ENCODE data around the gene ARNT2. TPM values are rescaled to one million over a fixed set of nuclear protein-coding genes. Genes with fewer than 3 reads are reported as not detected.

ARNT2 gene
- total and polyA plus RNA-seq, 2 of the 13 experiments (the other 11 are each of a cell fraction or from before 2014, with no cell fraction given), result 0.69 to 1.7 TPM

DNA sequence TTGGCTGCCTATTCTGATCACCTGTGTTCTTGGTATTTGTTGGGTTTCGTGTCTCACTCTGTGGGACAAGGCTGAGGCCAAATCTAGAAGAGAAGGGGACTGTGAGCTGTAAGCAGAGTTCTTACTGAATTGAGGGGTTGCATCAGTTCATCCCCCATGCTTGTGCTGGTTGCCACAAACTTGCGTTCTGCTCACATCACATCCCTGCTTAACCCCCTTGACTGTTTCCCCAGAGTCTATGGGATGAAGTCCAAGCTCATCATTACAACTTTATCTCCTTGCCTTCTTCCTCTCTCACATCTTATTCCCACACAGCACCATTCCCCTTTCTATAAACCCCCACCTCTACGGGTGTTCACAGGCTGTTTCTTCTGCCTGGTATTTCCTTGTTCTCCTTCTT lies 147.2 kb downstream of the ARNT2 start:
- CTCF ChIA-PET (ENCODE audit: low intra/inter-chr PET ratio, low total read pairs), result no interaction called here
- DNase-seq (ENCODE audit: low spot score), result no peak
- 62% methylated on average over 3 of the region's 3 CpGs for WGBS (ENCODE audit: low lambda C conversion rate)

More for the DNA sequence above, 147.2 kb downstream of the ARNT2 start:
- no peaks in the 10 kb centered on the region; the same call in 1 of the 2 replicates for H3K4me1 ChIP-seq (ENCODE audit: insufficient read depth, low read length)
- in situ Hi-C loops (cut with HindIII; ENCODE audit: extremely low pct_ligation_motif_present, low pct_unique_long_range_greater_than_20kb) (no loop called here), intact Hi-C loops (cut with micrococcal nuclease; ENCODE audit: unreplicated experiment) (no loop called here)
- H3K36me3 ChIP-seq (replicated peaks in 1 of 2; ENCODE audit: control insufficient read depth in 1 of 2, insufficient read depth in 2 of 2, low read length in 2 of 2), result no peaks in the 10 kb centered on the region
- POLR2A ChIA-PET, result no interaction called here
- no peaks in the 10 kb centered on the region for H3K79me2 ChIP-seq (ENCODE audit: insufficient read depth, low read length)
- H3K9ac ChIP-seq (ENCODE audit: insufficient read depth, low read depth, low read length), result no peak overlapping the region
- no peaks in the 10 kb centered on the region for H3K27me3 ChIP-seq (ENCODE audit: control insufficient read depth in 1 of 2, insufficient read depth in 2 of 2, low read length in 2 of 2)
- H3K9me3 ChIP-seq (ENCODE audit: low read length), result no peaks in the 10 kb centered on the region
- ATAC-seq, result no peak
- H4K20me1 ChIP-seq (ENCODE audit: insufficient read depth, low read length), result no peaks in the 10 kb centered on the region
- TF ChIP-seq XBP1 (CRISPR knock-in tag; IDR thresholded peaks at IDR 0.05), result no peak
- TF ChIP-seq, protein P1, sequence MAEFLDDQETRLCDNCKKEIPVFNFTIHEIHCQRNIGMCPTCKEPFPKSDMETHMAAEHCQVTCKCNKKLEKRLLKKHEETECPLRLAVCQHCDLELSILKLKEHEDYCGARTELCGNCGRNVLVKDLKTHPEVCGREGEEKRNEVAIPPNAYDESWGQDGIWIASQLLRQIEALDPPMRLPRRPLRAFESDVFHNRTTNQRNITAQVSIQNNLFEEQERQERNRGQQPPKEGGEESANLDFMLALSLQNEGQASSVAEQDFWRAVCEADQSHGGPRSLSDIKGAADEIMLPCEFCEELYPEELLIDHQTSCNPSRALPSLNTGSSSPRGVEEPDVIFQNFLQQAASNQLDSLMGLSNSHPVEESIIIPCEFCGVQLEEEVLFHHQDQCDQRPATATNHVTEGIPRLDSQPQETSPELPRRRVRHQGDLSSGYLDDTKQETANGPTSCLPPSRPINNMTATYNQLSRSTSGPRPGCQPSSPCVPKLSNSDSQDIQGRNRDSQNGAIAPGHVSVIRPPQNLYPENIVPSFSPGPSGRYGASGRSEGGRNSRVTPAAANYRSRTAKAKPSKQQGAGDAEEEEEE (CRISPR knock-in tag; IDR thresholded peaks at IDR 0.05; ENCODE audit: borderline replicate concordance), result no peak
- no peak for TF ChIP-seq SPEN (CRISPR knock-in tag; IDR thresholded peaks at IDR 0.05; ENCODE audit: low read depth)
- TF ChIP-seq, protein P2, sequence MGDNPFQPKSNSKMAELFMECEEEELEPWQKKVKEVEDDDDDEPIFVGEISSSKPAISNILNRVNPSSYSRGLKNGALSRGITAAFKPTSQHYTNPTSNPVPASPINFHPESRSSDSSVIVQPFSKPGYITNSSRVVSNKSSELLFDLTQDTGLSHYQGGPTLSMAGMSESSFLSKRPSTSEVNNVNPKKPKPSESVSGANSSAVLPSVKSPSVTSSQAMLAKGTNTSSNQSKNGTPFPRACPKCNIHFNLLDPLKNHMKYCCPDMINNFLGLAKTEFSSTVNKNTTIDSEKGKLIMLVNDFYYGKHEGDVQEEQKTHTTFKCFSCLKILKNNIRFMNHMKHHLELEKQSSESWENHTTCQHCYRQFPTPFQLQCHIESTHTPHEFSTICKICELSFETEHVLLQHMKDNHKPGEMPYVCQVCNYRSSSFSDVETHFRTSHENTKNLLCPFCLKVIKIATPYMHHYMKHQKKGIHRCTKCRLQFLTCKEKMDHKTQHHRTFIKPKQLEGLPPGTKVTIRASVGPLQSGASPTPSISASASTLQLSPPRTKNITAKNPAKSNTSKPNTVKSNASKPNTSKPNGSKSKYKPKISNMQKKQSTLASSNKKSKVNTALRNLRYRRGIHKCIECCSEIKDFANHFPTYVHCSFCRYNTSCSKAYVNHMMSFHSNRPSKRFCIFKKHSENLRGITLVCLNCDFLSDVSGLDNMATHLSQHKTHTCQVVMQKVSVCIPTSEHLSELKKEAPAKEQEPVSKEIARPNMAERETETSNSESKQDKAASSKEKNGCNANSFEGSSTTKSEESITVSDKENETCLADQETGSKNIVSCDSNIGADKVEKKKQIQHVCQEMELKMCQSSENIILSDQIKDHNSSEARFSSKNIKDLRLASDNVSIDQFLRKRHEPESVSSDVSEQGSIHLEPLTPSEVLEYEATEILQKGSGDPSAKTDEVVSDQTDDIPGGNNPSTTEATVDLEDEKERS (CRISPR knock-in tag; IDR thresholded peaks at IDR 0.05), result no peak
- no peak for TF ChIP-seq ZNF343 (CRISPR knock-in tag; IDR thresholded peaks at IDR 0.05)
- TF ChIP-seq BCL6 (CRISPR knock-in tag; IDR thresholded peaks at IDR 0.05), result no peak
- TF ChIP-seq EP300 (IDR thresholded peaks at IDR 0.05; ENCODE audit: low read depth in 2 of 2, low read length in 2 of 2), result no peak
- TF ChIP-seq EP300 (CRISPR knock-in tag; IDR thresholded peaks at IDR 0.05; ENCODE audit: borderline replicate concordance), result no peak
- TF ChIP-seq PCBP1 (IDR thresholded peaks at IDR 0.05; ENCODE audit: borderline replicate concordance, low read depth, low read length), result no peak
- TF ChIP-seq, protein P3, sequence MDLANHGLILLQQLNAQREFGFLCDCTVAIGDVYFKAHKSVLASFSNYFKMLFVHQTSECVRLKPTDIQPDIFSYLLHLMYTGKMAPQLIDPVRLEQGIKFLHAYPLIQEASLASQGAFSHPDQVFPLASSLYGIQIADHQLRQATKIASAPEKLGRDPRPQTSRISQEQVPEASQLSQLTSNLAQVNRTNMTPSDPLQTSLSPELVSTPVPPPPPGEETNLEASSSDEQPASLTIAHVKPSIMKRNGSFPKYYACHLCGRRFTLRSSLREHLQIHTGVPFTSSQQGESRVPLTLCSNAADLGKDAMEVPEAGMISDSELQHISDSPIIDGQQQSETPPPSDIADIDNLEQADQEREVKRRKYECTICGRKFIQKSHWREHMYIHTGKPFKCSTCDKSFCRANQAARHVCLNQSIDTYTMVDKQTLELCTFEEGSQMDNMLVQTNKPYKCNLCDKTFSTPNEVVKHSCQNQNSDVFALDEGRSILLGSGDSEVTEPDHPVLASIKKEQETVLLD (CRISPR knock-in tag; IDR thresholded peaks at IDR 0.05; ENCODE audit: low read depth), result no peak
- no peak for TF ChIP-seq RELA (CRISPR knock-in tag; IDR thresholded peaks at IDR 0.05)
- no peak overlapping the region for H3K4me3 ChIP-seq (replicated peaks in 1 of 3; ENCODE audit: insufficient read depth in 1 of 3, low read depth in 2 of 3, low read length in 3 of 3)
- no peak overlapping the region for H2AFZ ChIP-seq (ENCODE audit: low read length)
- H3K4me2 ChIP-seq (ENCODE audit: low read depth, low read length), result no peak overlapping the region
- no peak overlapping the region for H3K27ac ChIP-seq (ENCODE audit: extremely low read length, insufficient read depth, low read length)
- FAIRE-seq, result no peak
- BruUV-seq (replicated peaks), result no TSS peak

Measured in HepG2 (cell line).